LNCaP clone FGC (cell line): ENCODE results near the gene MTHFR.

Source experiments
- DNase-seq: peaks from one replicate; pipeline ENCODE4 v3.0.0-alpha.2; 2011; ENCODE audit warnings: low read depth
- H3K4me3 ChIP-seq: 2 replicates; pipeline ENCODE4 v1.5.1; 2011; ENCODE audit warnings: mild to moderate bottlenecking, low read depth, low read length, control low read depth
- CTCF ChIP-seq: IDR thresholded peaks from 2 replicates; pipeline ENCODE4 v1.5.1; 2012; ENCODE audit warnings: mild to moderate bottlenecking; ENCODE audit not compliant: control insufficient read depth, insufficient read depth; ENCODE audit errors: extremely low read depth

MTHFR gene

GRCh38 chr1:11774753-11775152 is 31.0 kb downstream of the MTHFR start:
- H3K4me3 ChIP-seq: no peak overlapping the region
- TF ChIP-seq CTCF: no peak
- DNase-seq: no peak

GRCh38 chr1:11772458-11772857 is 33.3 kb downstream of the MTHFR start:
- no peak for DNase-seq
- H3K4me3 ChIP-seq: no peak overlapping the region
- TF ChIP-seq CTCF: no peak

- no peak overlapping the region for H3K4me3 ChIP-seq
- TF ChIP-seq CTCF: no peak
- no peak for DNase-seq
Observed at GRCh38 chr1:11771481-11772043, 34.2 kb downstream of the MTHFR start.

GRCh38 chr1:11770011-11770410 is 35.8 kb downstream of the MTHFR start:
- H3K4me3 ChIP-seq: no peak overlapping the region
- no peak for TF ChIP-seq CTCF
- no peak for DNase-seq

- DNase-seq: no peak
- no peak overlapping the region for H3K4me3 ChIP-seq
- no peak for TF ChIP-seq CTCF
Observed at GRCh38 chr1:11769274-11769673, 36.5 kb downstream of the MTHFR start.

- DNase-seq: no peak
- no peak overlapping the region for H3K4me3 ChIP-seq
- no peak for TF ChIP-seq CTCF
Observed at GRCh38 chr1:11768821-11769220, 36.9 kb downstream of the MTHFR start.

- H3K4me3 ChIP-seq: no peak overlapping the region
- TF ChIP-seq CTCF: no peak
- no peak for DNase-seq
Observed at GRCh38 chr1:11767922-11768704, 37.7 kb downstream of the MTHFR start.
